Neutrophil (primary cell): ENCODE results near the gene PMEL.
A peak's percentile ranks its signal among the peaks of the same experiment; 100 is the strongest.

ENCODE experiments used
- H3K27ac ChIP-seq: fragments of 200-600 bp; sonication (generic); 2 replicates; pipeline ENCODE4 v1.5.1; 2016; ENCODE audit warnings: mild to moderate bottlenecking, moderate library complexity
- H3K27me3 ChIP-seq: fragments of 200-600 bp; sonication (generic); 2 replicates; pipeline ENCODE4 v1.6.0; 2016; ENCODE audit warnings: mild to moderate bottlenecking
- H3K36me3 ChIP-seq: fragments of 200-600 bp; sonication (generic); 2 replicates; pipeline ENCODE4 v1.5.1; 2017
- H3K4me1 ChIP-seq, 2 experiments: fragments of 200-600 bp in 1 of 2; sonication (generic) in 1 of 2; 1 replicate in 1 of 2; 2 replicates in 1 of 2; pipeline versions ENCODE4 v1.5.1 to v1.6.1; 2013 to 2016; ENCODE audit warnings: low read depth in 1 of 2, low read length in 1 of 2, mild to moderate bottlenecking in 1 of 2, moderate library complexity in 1 of 2; ENCODE audit not compliant: control insufficient read depth in 1 of 2, insufficient read depth in 1 of 2
- H3K4me3 ChIP-seq, 2 experiments: fragments of 200-600 bp in 1 of 2; sonication (generic) in 1 of 2; 1 replicate in 1 of 2; 2 replicates in 1 of 2; pipeline ENCODE4 v1.5.1; 2013 to 2016; ENCODE audit warnings: low read depth in 1 of 2, low read length in 1 of 2, mild to moderate bottlenecking in 1 of 2, moderate library complexity in 1 of 2
- H3K9me3 ChIP-seq: fragments of 200-600 bp; sonication (generic); 2 replicates; pipeline ENCODE4 v1.5.1; 2016
- CTCF ChIP-seq: fragments of 200-600 bp; sonication (generic); IDR thresholded peaks from 2 replicates; pipeline ENCODE4 v1.5.1; 2016; ENCODE audit warnings: antibody characterized with exemption

Gene PMEL

GRCh38 chr12:55965941-55966407 lies at the start of gene PMEL:
TSS of gene PMEL (minus strand) at chr12:55966042. CDS start at chr12:55966011, 31 bp downstream.
- peak within 1 kb of the TSS; percentile 53 for H3K27ac ChIP-seq
- H3K9me3 ChIP-seq, result no peaks in the 10 kb centered on the region
- peak within 1 kb of the TSS; percentile 78 to 91 for H3K4me3 ChIP-seq
- H3K36me3 ChIP-seq, result no peaks in the 10 kb centered on the region
- TF ChIP-seq CTCF, result no peak
- H3K27me3 ChIP-seq, result no peaks in the 10 kb centered on the region
- peaks cover 15 to 22% of the 10 kb centered on the region in 2 experiments for H3K4me1 ChIP-seq

GRCh38 chr12:56014205-56014604 lies 48.4 kb upstream of the PMEL start:
- no peak overlapping the region for H3K4me3 ChIP-seq

GRCh38 chr12:56013482-56013881 lies 47.6 kb upstream of the PMEL start:
- Histone ChIP-seq H3K27ac (no peak overlapping the region), H3K9me3 (no peaks in the 10 kb centered on the region), H3K4me3 (no peak overlapping the region), H3K36me3 (no peaks in the 10 kb centered on the region), H3K27me3 (no peaks in the 10 kb centered on the region), H3K4me1 (no peaks in the 10 kb centered on the region)
- TF ChIP-seq CTCF, result no peak

More at GRCh38 chr12:56014205-56014604, 48.4 kb upstream of the PMEL start:
- H3K27me3 ChIP-seq, result no peaks in the 10 kb centered on the region
- no peaks in the 10 kb centered on the region for H3K9me3 ChIP-seq
- TF ChIP-seq CTCF, result no peak
- no peak overlapping the region for H3K27ac ChIP-seq
- no peaks in the 10 kb centered on the region for H3K36me3 ChIP-seq
- no peaks in the 10 kb centered on the region for H3K4me1 ChIP-seq

- H3K4me3 ChIP-seq, result no peak overlapping the region
- H3K4me1 ChIP-seq, result peaks cover 11 to 15% of the 10 kb centered on the region in 2 experiments
- no peaks in the 10 kb centered on the region for H3K9me3 ChIP-seq
- TF ChIP-seq CTCF, result no peak
- no peaks in the 10 kb centered on the region for H3K27me3 ChIP-seq
- H3K36me3 ChIP-seq, result no peaks in the 10 kb centered on the region
- H3K27ac ChIP-seq, result no peak overlapping the region
Measured at GRCh38 chr12:56011509-56012090, 45.8 kb upstream of the PMEL start.

- Histone ChIP-seq H3K4me3 (no peak overlapping the region), H3K36me3 (no peaks in the 10 kb centered on the region), H3K9me3 (no peaks in the 10 kb centered on the region), H3K27me3 (no peaks in the 10 kb centered on the region), H3K4me1 (peaks cover 18 to 23% of the 10 kb centered on the region in 2 experiments), H3K27ac (no peak overlapping the region)
- no peak for TF ChIP-seq CTCF
Measured at GRCh38 chr12:56010111-56010570, 44.3 kb upstream of the PMEL start.
